ENCODE data around the gene SLC22A5. TPM values are rescaled to one million over a fixed set of nuclear protein-coding genes. Genes with fewer than 3 reads are reported as not detected.
A peak's percentile ranks its signal among the peaks of the same experiment; 100 is the strongest.

The SLC22A5 gene
- total and polyA plus RNA-seq, 9 of the 15 experiments (the other 6 are each of a cell fraction or from before 2014, with no cell fraction given): 3.0 to 16.6 (median 8.3) TPM

GRCh38 chr5:132418881-132419280 is 49.4 kb downstream of the SLC22A5 start:
- Histone ChIP-seq H3K9ac (ENCODE audit: insufficient read depth in 1 of 2, low read depth in 2 of 2, low read length in 2 of 2) (no peak overlapping the region), H3K4me3 (no peak overlapping the region), H3K4me1 (replicated peaks in 1 of 2; ENCODE audit: control insufficient read depth in 2 of 2, insufficient read depth in 2 of 2, low read length in 2 of 2) (peaks cover 15 to 40% of the 10 kb centered on the region in 2 experiments), H3K27ac (ENCODE audit: extremely low read depth, low read depth, low read length) (no peak overlapping the region), H3K27me3 (ENCODE audit: control insufficient read depth in 2 of 2, insufficient read depth in 2 of 2, low read length in 2 of 2) (no peaks in the 10 kb centered on the region), H3K79me2 (ENCODE audit: control insufficient read depth, insufficient read depth, low read length) (no peaks in the 10 kb centered on the region), H4K20me1 (replicated peaks; ENCODE audit: control insufficient read depth, insufficient read depth, low read length) (no peaks in the 10 kb centered on the region), H3K9me1 (ENCODE audit: control insufficient read depth, insufficient read depth, low read length) (peaks cover 2% of the 10 kb centered on the region), H3K9me3 (replicated peaks; ENCODE audit: control insufficient read depth, insufficient read depth, low read depth, low read length) (no peaks in the 10 kb centered on the region), H3K4me2 (ENCODE audit: insufficient read depth, low read length) (no peak overlapping the region), H3K36me3 (ENCODE audit: control insufficient read depth, insufficient read depth, low read length) (no peaks in the 10 kb centered on the region), H2AFZ (ENCODE audit: low read depth, low read length) (peak overlapping the region; percentile 88; the same call in 1 of the 2 replicates)
- ATAC-seq: no peak
- FAIRE-seq: no peak
- ChIA-PET POLR2A (no interaction called here), CTCF (ENCODE audit: low intra/inter-chr PET ratio) (interaction anchor here (0.6 to 1.9 kb wide), 6 partner anchors 8 to 1156 kb away, joined by 3 to 10 read pairs (median 4); partner anchors contain the start of gene IRF1)
- DNase-seq (ENCODE audit: extremely low read depth in 1 of 4, low spot score in 3 of 4): no peak
- 96% methylated on average over 2 of the region's 2 CpGs for WGBS (ENCODE audit: insufficient coverage, low coverage, missing lambda C conversion rate)
- no TSS peak for BruUV-seq (replicated peaks)
- in situ Hi-C loops (cut with MboI): no loop called here
- intact Hi-C loops (cut with micrococcal nuclease): loop anchor here (1.0 kb wide), 2 partner anchors 78 to 82 kb away; no protein-coding TSS in a partner anchor
- TF ChIP-seq HINFP (tag; conservative IDR thresholded peaks at IDR 0.05; ENCODE audit: low read depth) (no peak), GATAD2B (IDR thresholded peaks at IDR 0.05; ENCODE audit: borderline replicate concordance) (no peak), ZNF589 (CRISPR knock-in tag; IDR thresholded peaks at IDR 0.05; ENCODE audit: low read depth) (no peak), REST (IDR thresholded peaks at IDR 0.05; ENCODE audit: borderline replicate concordance) (no peak), REST (CRISPR knock-in tag; IDR thresholded peaks at IDR 0.05; ENCODE audit: low read depth) (no peak), ZNF263 (CRISPR knock-in tag; IDR thresholded peaks at IDR 0.05; ENCODE audit: borderline replicate concordance) (no peak), SNIP1 (IDR thresholded peaks at IDR 0.05; ENCODE audit: low read depth) (no peak), PTTG1 (tag; IDR thresholded peaks at IDR 0.05; ENCODE audit: low read depth) (no peak), TOE1 (IDR thresholded peaks at IDR 0.05; ENCODE audit: borderline replicate concordance) (no peak), TOE1 (CRISPR knock-in tag; IDR thresholded peaks at IDR 0.05; ENCODE audit: borderline replicate concordance, low read depth) (no peak), U2AF1 (optimal IDR thresholded peaks at IDR 0.05; ENCODE audit: low read depth, low read length) (no peak), MAX (CRISPR knock-in tag; IDR thresholded peaks at IDR 0.05) (no peak), ADNP (tag; IDR thresholded peaks at IDR 0.05) (no peak)
